HEK293 (cell line): ENCODE measurements around the gene GNB2.

Source experiments
- BCL6B ChIP-seq: fragments of 450-650 bp; formaldehyde crosslinking; IDR thresholded peaks from 2 replicates; pipeline ENCODE4 v1.5.1; 2017; ENCODE audit warnings: missing biosample characterization, missing genetic modification characterization
- GLIS2 ChIP-seq: fragments of 450-650 bp; formaldehyde crosslinking; IDR thresholded peaks from 2 replicates; pipeline ENCODE4 v1.5.1; 2016; ENCODE audit warnings: missing biosample characterization, missing genetic modification characterization
- HOXD13 ChIP-seq: sonication (generic); formaldehyde crosslinking; IDR thresholded peaks from 2 replicates; pipeline ENCODE4 v1.8.0; 2022; ENCODE audit warnings: missing genetic modification reagents, borderline replicate concordance
- INSM2 ChIP-seq: fragments of 450-650 bp; formaldehyde crosslinking; IDR thresholded peaks from 2 replicates; pipeline ENCODE4 v1.5.1; 2016; ENCODE audit warnings: missing biosample characterization, missing genetic modification characterization
- KLF1 ChIP-seq: fragments of 450-650 bp; formaldehyde crosslinking; IDR thresholded peaks from 2 replicates; pipeline ENCODE4 v1.5.1; 2016; ENCODE audit warnings: missing biosample characterization, missing genetic modification characterization
- MYNN ChIP-seq: fragments of 450-650 bp; formaldehyde crosslinking; IDR thresholded peaks from 2 replicates; pipeline ENCODE4 v1.5.1; 2016; ENCODE audit warnings: missing biosample characterization, missing genetic modification characterization, borderline replicate concordance
- PBX3 ChIP-seq: sonication (generic); formaldehyde crosslinking; IDR thresholded peaks from 2 replicates; pipeline ENCODE4 v1.8.1; 2022; ENCODE audit warnings: mild to moderate bottlenecking, moderate library complexity, missing genetic modification reagents
- RBAK ChIP-seq: fragments of 450-650 bp; formaldehyde crosslinking; IDR thresholded peaks from 2 replicates; pipeline ENCODE4 v1.5.1; 2016; ENCODE audit warnings: missing biosample characterization, missing genetic modification characterization
- SCRT1 ChIP-seq: fragments of 450-650 bp; formaldehyde crosslinking; IDR thresholded peaks from 2 replicates; pipeline ENCODE4 v1.5.1; 2016; ENCODE audit warnings: missing biosample characterization, missing genetic modification characterization, borderline replicate concordance
- SETDB1 ChIP-seq: IDR thresholded peaks from one replicate; pipeline ENCODE4 v1.6.1; 2017; ENCODE audit warnings: mild to moderate bottlenecking, low read length, moderate library complexity, mixed read lengths; ENCODE audit not compliant: insufficient read length
- ZFP3 ChIP-seq: fragments of 450-650 bp; formaldehyde crosslinking; IDR thresholded peaks from 2 replicates; pipeline ENCODE4 v1.5.1; 2016; ENCODE audit warnings: low read depth, missing biosample characterization, missing genetic modification characterization
- ZNF10 ChIP-seq: fragments of 450-650 bp; formaldehyde crosslinking; IDR thresholded peaks from 2 replicates; pipeline ENCODE4 v1.5.1; 2017; ENCODE audit warnings: missing biosample characterization, missing genetic modification characterization
- ZNF155 ChIP-seq: fragments of 450-650 bp; formaldehyde crosslinking; IDR thresholded peaks from 2 replicates; pipeline ENCODE4 v1.5.1; 2016; ENCODE audit warnings: missing biosample characterization, missing genetic modification characterization
- ZNF211 ChIP-seq: fragments of 450-650 bp; formaldehyde crosslinking; IDR thresholded peaks from 2 replicates; pipeline ENCODE4 v1.5.1; 2016; ENCODE audit warnings: low read depth, missing biosample characterization, missing genetic modification characterization
- ZNF24 ChIP-seq: fragments of 450-650 bp; formaldehyde crosslinking; IDR thresholded peaks from 2 replicates; pipeline ENCODE4 v1.5.1; 2016; ENCODE audit warnings: missing biosample characterization, missing genetic modification characterization
- ZNF274 ChIP-seq, 2 experiments: fragments of 200-500 bp in 1 of 2; fragments of 450-650 bp in 1 of 2; sonication (Bioruptor generic) in 1 of 2; formaldehyde crosslinking in 1 of 2; IDR thresholded peaks; 2 replicates each; pipeline versions ENCODE4 v1.5.1 to v1.6.1; 2014 to 2016; ENCODE audit warnings: borderline replicate concordance in 1 of 2, inconsistent platforms in 1 of 2, low read length in 1 of 2, missing biosample characterization in 1 of 2, missing genetic modification characterization in 1 of 2
- ZNF350 ChIP-seq: fragments of 450-650 bp; formaldehyde crosslinking; IDR thresholded peaks from 2 replicates; pipeline ENCODE4 v1.5.0; 2017; ENCODE audit warnings: missing biosample characterization, mild to moderate bottlenecking, missing genetic modification characterization
- ZNF391 ChIP-seq: fragments of 450-650 bp; formaldehyde crosslinking; IDR thresholded peaks from 2 replicates; pipeline ENCODE4 v1.5.1; 2016; ENCODE audit warnings: low read depth, missing biosample characterization, missing genetic modification characterization, borderline replicate concordance
- ZNF423 ChIP-seq: fragments of 450-650 bp; formaldehyde crosslinking; IDR thresholded peaks from 2 replicates; pipeline ENCODE4 v1.5.1; 2016; ENCODE audit warnings: missing biosample characterization, missing genetic modification characterization
- ZNF530 ChIP-seq: fragments of 450-650 bp; formaldehyde crosslinking; IDR thresholded peaks from 2 replicates; pipeline ENCODE4 v1.5.1; 2016; ENCODE audit warnings: low read depth, missing biosample characterization, missing genetic modification characterization
- ZNF561 ChIP-seq: fragments of 450-650 bp; IDR thresholded peaks from 2 replicates; pipeline ENCODE4 v1.5.1; 2018; ENCODE audit warnings: missing biosample characterization, missing genetic modification characterization, borderline replicate concordance
- ZNF600 ChIP-seq: fragments of 450-650 bp; formaldehyde crosslinking; IDR thresholded peaks from 2 replicates; pipeline ENCODE4 v1.5.1; 2016; ENCODE audit warnings: missing biosample characterization, missing genetic modification characterization
- ZNF626 ChIP-seq: fragments of 450-650 bp; sonication (Bioruptor Pico); formaldehyde crosslinking; IDR thresholded peaks from 2 replicates; pipeline ENCODE4 v1.5.1; 2018; ENCODE audit warnings: missing biosample characterization, missing genetic modification characterization, inconsistent platforms
- ZNF658 ChIP-seq: fragments of 450-650 bp; formaldehyde crosslinking; IDR thresholded peaks from 2 replicates; pipeline ENCODE4; 2016; ENCODE audit warnings: missing biosample characterization, missing genetic modification characterization
- ZNF660 ChIP-seq: fragments of 450-650 bp; IDR thresholded peaks from 2 replicates; pipeline ENCODE4 v1.5.1; 2018; ENCODE audit warnings: missing biosample characterization, mild to moderate bottlenecking, missing genetic modification characterization
- ZNF664 ChIP-seq: fragments of 450-650 bp; formaldehyde crosslinking; IDR thresholded peaks from 2 replicates; pipeline ENCODE4 v1.5.1; 2016; ENCODE audit warnings: missing biosample characterization, missing genetic modification characterization
- ZNF707 ChIP-seq: fragments of 450-650 bp; formaldehyde crosslinking; IDR thresholded peaks from 2 replicates; pipeline ENCODE4 v1.5.1; 2016; ENCODE audit warnings: missing biosample characterization, missing genetic modification characterization
- ZNF837 ChIP-seq: fragments of 450-650 bp; formaldehyde crosslinking; IDR thresholded peaks from 2 replicates; pipeline ENCODE4 v1.5.1; 2016; ENCODE audit warnings: missing biosample characterization, missing genetic modification characterization
- ZNF843 ChIP-seq: fragments of 450-650 bp; formaldehyde crosslinking; IDR thresholded peaks from 2 replicates; pipeline ENCODE4 v1.5.1; 2016; ENCODE audit warnings: missing biosample characterization, missing genetic modification characterization
- ZSCAN18 ChIP-seq: fragments of 450-650 bp; formaldehyde crosslinking; IDR thresholded peaks from 2 replicates; pipeline ENCODE4 v1.5.1; 2016; ENCODE audit warnings: missing biosample characterization, missing genetic modification characterization
- TF ChIP-seq, protein P1 (sequence below): fragments of 450-650 bp; formaldehyde crosslinking; IDR thresholded peaks from 2 replicates; pipeline ENCODE4 v1.5.1; 2016; ENCODE audit warnings: missing biosample characterization, missing genetic modification characterization, borderline replicate concordance
- TF ChIP-seq, protein P2 (sequence below): fragments of 450-650 bp; formaldehyde crosslinking; IDR thresholded peaks from 2 replicates; pipeline ENCODE4 v1.5.1; 2016; ENCODE audit warnings: missing biosample characterization, missing genetic modification characterization

Gene GNB2

GRCh38 chr7:100655908-100656674 is 17.4 kb upstream of the GNB2 start, which contains the start of gene ACTL6B (continued):
- TF ChIP-seq ZNF391 (tag by site-specific recombination) (no peak), PBX3 (CRISPR knock-in tag) (no peak), INSM2 (tag by site-specific recombination) (no peak), ZNF561 (no peak), ZNF664 (tag by site-specific recombination) (no peak), MYNN (tag by site-specific recombination) (0 out of 2 replicates have a peak, but pooled peaks have one; percentile 28), ZNF658 (no peak), ZNF24 (tag by site-specific recombination) (no peak), GLIS2 (tag by site-specific recombination) (peak; percentile 37; the same call in 1 of the 2 replicates), ZNF211 (tag by site-specific recombination) (no peak), SETDB1 (no peak), ZNF660 (no peak), ZNF274 (IDR thresholded peaks at IDR 0.05; ENCODE audit: low read length) (no peak), ZNF274 (tag by site-specific recombination; IDR thresholded peaks at IDR 0.05; ENCODE audit: borderline replicate concordance) (no peak), ZNF350 (no peak), HOXD13 (CRISPR knock-in tag) (no peak), ZNF600 (no peak), ZNF155 (no peak), BCL6B (tag by site-specific recombination) (no peak), ZNF843 (tag by site-specific recombination) (no peak), ZNF530 (tag by site-specific recombination) (no peak), ZNF10 (tag by site-specific recombination) (no peak), ZNF707 (tag by site-specific recombination) (no peak), ZNF626 (tag by site-specific recombination) (no peak), ZNF837 (tag by site-specific recombination) (no peak), ZSCAN18 (tag by site-specific recombination) (no peak), RBAK (tag by site-specific recombination) (no peak), ZNF423 (no peak), SCRT1 (tag by site-specific recombination) (no peak), ZFP3 (tag by site-specific recombination) (no peak), KLF1 (tag by site-specific recombination) (peak; percentile 58)
- TF ChIP-seq, protein P1, sequence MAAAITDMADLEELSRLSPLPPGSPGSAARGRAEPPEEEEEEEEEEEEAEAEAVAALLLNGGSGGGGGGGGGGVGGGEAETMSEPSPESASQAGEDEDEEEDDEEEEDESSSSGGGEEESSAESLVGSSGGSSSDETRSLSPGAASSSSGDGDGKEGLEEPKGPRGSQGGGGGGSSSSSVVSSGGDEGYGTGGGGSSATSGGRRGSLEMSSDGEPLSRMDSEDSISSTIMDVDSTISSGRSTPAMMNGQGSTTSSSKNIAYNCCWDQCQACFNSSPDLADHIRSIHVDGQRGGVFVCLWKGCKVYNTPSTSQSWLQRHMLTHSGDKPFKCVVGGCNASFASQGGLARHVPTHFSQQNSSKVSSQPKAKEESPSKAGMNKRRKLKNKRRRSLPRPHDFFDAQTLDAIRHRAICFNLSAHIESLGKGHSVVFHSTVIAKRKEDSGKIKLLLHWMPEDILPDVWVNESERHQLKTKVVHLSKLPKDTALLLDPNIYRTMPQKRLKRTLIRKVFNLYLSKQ (tag by site-specific recombination) = no peak
- TF ChIP-seq, protein P2, sequence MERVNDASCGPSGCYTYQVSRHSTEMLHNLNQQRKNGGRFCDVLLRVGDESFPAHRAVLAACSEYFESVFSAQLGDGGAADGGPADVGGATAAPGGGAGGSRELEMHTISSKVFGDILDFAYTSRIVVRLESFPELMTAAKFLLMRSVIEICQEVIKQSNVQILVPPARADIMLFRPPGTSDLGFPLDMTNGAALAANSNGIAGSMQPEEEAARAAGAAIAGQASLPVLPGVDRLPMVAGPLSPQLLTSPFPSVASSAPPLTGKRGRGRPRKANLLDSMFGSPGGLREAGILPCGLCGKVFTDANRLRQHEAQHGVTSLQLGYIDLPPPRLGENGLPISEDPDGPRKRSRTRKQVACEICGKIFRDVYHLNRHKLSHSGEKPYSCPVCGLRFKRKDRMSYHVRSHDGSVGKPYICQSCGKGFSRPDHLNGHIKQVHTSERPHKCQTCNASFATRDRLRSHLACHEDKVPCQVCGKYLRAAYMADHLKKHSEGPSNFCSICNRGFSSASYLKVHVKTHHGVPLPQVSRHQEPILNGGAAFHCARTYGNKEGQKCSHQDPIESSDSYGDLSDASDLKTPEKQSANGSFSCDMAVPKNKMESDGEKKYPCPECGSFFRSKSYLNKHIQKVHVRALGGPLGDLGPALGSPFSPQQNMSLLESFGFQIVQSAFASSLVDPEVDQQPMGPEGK (tag by site-specific recombination) = peak; percentile 60
